Dermis blood vessel endothelial cell (primary cell): ENCODE results near the gene ACVR1. TPM values are rescaled to one million over a fixed set of nuclear protein-coding genes. Genes with fewer than 3 reads are reported as not detected.

Source experiments
- DNase-seq: peaks from one replicate; pipeline ENCODE4 v3.0.0; 2010
- total RNA-seq: library from RNA; depleted of rRNA; stranded (reverse); fragments of >200 nt; gene quantifications from 2 replicates; pipeline ENCODE4 v1.2.3, GENCODE V29; 2014

The ACVR1 gene
- total RNA-seq, 1 donor from 2014 or later, result 19.6 TPM

GRCh38 chr2:157696036-157696435 is 180.1 kb downstream of the ACVR1 start:
- DNase-seq, result no peak

GRCh38 chr2:157692768-157693167 is 183.4 kb downstream of the ACVR1 start:
- DNase-seq, result no peak

- no peak for DNase-seq
Measured at GRCh38 chr2:157691695-157692094, 184.4 kb downstream of the ACVR1 start.

- DNase-seq, result no peak
Measured at GRCh38 chr2:157691131-157691530, 185.0 kb downstream of the ACVR1 start.

Other genes with a start within 250 kb of the ACVR1 start
- gene ACVR1C, start 247.5 kb downstream of the ACVR1 start, total RNA-seq, result 0.17 TPM in 1 of 2 replicates, not detected in the other
- not detected in 2 replicates for gene UPP2, start 225.5 kb upstream of the ACVR1 start, total RNA-seq